Measurements from ENCODE around the gene CCDC183.

DNA sequence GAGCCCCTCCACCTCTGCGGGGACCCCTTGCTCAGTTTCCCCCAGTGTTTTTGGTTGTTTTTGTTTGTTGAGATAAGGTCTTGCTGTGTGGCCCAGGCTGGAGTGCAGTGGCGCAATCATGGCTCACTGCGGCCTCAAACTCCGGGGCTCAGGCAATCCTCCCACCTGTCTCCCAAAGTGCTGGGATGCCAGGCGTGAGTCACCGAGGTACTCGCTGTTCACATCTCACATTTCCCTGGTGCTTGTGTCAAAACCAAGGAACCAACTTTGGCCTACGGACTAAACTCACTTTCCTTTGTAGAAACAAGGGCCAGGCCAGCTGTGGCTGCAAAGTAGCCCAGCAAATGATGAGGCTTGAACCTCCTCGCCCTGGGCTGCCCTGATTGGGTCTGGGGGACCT lies 36.4 kb downstream of the CCDC183 start:
- TF ChIP-seq, protein P1, sequence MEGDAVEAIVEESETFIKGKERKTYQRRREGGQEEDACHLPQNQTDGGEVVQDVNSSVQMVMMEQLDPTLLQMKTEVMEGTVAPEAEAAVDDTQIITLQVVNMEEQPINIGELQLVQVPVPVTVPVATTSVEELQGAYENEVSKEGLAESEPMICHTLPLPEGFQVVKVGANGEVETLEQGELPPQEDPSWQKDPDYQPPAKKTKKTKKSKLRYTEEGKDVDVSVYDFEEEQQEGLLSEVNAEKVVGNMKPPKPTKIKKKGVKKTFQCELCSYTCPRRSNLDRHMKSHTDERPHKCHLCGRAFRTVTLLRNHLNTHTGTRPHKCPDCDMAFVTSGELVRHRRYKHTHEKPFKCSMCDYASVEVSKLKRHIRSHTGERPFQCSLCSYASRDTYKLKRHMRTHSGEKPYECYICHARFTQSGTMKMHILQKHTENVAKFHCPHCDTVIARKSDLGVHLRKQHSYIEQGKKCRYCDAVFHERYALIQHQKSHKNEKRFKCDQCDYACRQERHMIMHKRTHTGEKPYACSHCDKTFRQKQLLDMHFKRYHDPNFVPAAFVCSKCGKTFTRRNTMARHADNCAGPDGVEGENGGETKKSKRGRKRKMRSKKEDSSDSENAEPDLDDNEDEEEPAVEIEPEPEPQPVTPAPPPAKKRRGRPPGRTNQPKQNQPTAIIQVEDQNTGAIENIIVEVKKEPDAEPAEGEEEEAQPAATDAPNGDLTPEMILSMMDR (conservative IDR thresholded peaks at IDR 0.05), result no peak
- no peak for TF ChIP-seq ZFX (IDR thresholded peaks at IDR 0.05)

Data from C4-2B (cell line).